Naive B cell (primary cell): ENCODE data around the gene HIBADH. TPM values are rescaled to one million over a fixed set of nuclear protein-coding genes. Genes with fewer than 3 reads are reported as not detected.

Experiments used
- ATAC-seq, 2 donors: fragments of 150-1000 bp; cut with Tn5 transposase; 2 replicates each; pipeline ENCODE4 v1.10.0; 2021; ENCODE audit warnings: low read depth in 2 of 2, mild to moderate bottlenecking in 2 of 2, moderate library complexity in 2 of 2
- DNase-seq: peaks from one replicate; pipeline ENCODE4 v3.0.0; 2022
- H3K27ac Mint-ChIP-seq, 6 donors: one replicate each; pipeline ENCODE4 v1.8.0; 2020 to 2022; ENCODE audit warnings: mild to moderate bottlenecking in 6 of 6, mixed read lengths in 6 of 6, moderate library complexity in 5 of 6, inconsistent platforms in 2 of 6
- H3K27me3 Mint-ChIP-seq, 3 donors: one replicate each; pipeline ENCODE4 v1.8.0; 2021 to 2022; ENCODE audit warnings: mixed read lengths in 3 of 3, mild to moderate bottlenecking in 1 of 3
- H3K36me3 Mint-ChIP-seq, 2 donors: one replicate each; pipeline ENCODE4 v1.8.0; 2020 to 2022; ENCODE audit warnings: mixed read lengths in 2 of 2, inconsistent platforms in 1 of 2, mild to moderate bottlenecking in 1 of 2
- H3K4me1 Mint-ChIP-seq, 3 donors: one replicate each; pipeline ENCODE4 v1.8.0; 2020 to 2022; ENCODE audit warnings: mixed read lengths in 3 of 3, inconsistent platforms in 1 of 3, mild to moderate bottlenecking in 1 of 3, moderate library complexity in 1 of 3
- H3K4me3 Mint-ChIP-seq, 8 donors: one replicate each; pipeline ENCODE4 v1.8.0; 2020 to 2022; ENCODE audit warnings: mild to moderate bottlenecking in 8 of 8, mixed read lengths in 8 of 8, moderate library complexity in 8 of 8, inconsistent platforms in 2 of 8
- H3K9me3 Mint-ChIP-seq, 7 donors: one replicate each; pipeline ENCODE4 v1.8.0; 2020 to 2022; ENCODE audit warnings: mixed read lengths in 7 of 7, mild to moderate bottlenecking in 5 of 7, inconsistent platforms in 2 of 7, moderate library complexity in 1 of 7
- polyA plus RNA-seq, 6 donors: library from polyadenylated mRNA; unstranded; fragments of 300-500 nt; fragmentation: Illumina TruSeq; gene quantifications; one replicate each; pipeline ENCODE4 v1.2.3, GENCODE V29; 2021; ENCODE audit warnings: low read depth in 6 of 6

Gene HIBADH
- polyA plus RNA-seq, 6 donors from 2014 or later = 23.0 to 36.1 (median 25.9) TPM

- Mint-ChIP-seq H3K27me3 (no peaks in the 10 kb centered on the region), H3K36me3 (peaks cover 21 to 38% of the 10 kb centered on the region in 2 donors), H3K4me3 (peak overlapping the region in 1 of 8 donors; percentile 8), H3K4me1 (peaks cover 0 to 5% (median 5%) of the 10 kb centered on the region in 3 donors), H3K9me3 (peaks cover 11 to 41% (median 36%) of the 10 kb centered on the region in 7 donors), H3K27ac (no peak overlapping the region)
- ATAC-seq (no peak), DNase-seq (no peak)
These were observed 45.7 kb downstream of the HIBADH start for GRCh38 chr7:27616914-27617548.

GRCh38 chr7:27616186-27616491, 46.5 kb downstream of the HIBADH start:
- Mint-ChIP-seq H3K4me3 (no peak overlapping the region), H3K4me1 (peaks cover 0 to 5% (median 5%) of the 10 kb centered on the region in 3 donors), H3K9me3 (peaks cover 11 to 41% (median 29%) of the 10 kb centered on the region in 7 donors), H3K27me3 (no peaks in the 10 kb centered on the region), H3K27ac (no peak overlapping the region), H3K36me3 (peaks cover 21 to 37% of the 10 kb centered on the region in 2 donors)
- ATAC-seq (no peak), DNase-seq (no peak)

GRCh38 chr7:27615420-27616185, 47.1 kb downstream of the HIBADH start:
- Mint-ChIP-seq H3K27me3 (no peaks in the 10 kb centered on the region), H3K4me1 (peaks cover 0 to 5% (median 5%) of the 10 kb centered on the region in 3 donors), H3K4me3 (peak overlapping the region in 1 of 8 donors; percentile 68), H3K9me3 (peaks cover 9 to 36% (median 24%) of the 10 kb centered on the region in 7 donors), H3K27ac (no peak overlapping the region), H3K36me3 (peaks cover 17 to 34% of the 10 kb centered on the region in 2 donors)
- ATAC-seq (no peak), DNase-seq (no peak)

- no peak overlapping the region for H3K4me3 Mint-ChIP-seq
- no peaks in the 10 kb centered on the region for H3K27me3 Mint-ChIP-seq
- H3K9me3 Mint-ChIP-seq = peaks cover 4 to 22% (median 10%) of the 10 kb centered on the region in 7 donors
- no peak overlapping the region for H3K27ac Mint-ChIP-seq
- DNase-seq = no peak
- peaks cover 0 to 5% (median 5%) of the 10 kb centered on the region in 3 donors for H3K4me1 Mint-ChIP-seq
- ATAC-seq = no peak
- H3K36me3 Mint-ChIP-seq = peaks cover 17 to 21% of the 10 kb centered on the region in 2 donors
These were observed 48.6 kb downstream of the HIBADH start for GRCh38 chr7:27614095-27614494.

GRCh38 chr7:27611059-27611458, 51.6 kb downstream of the HIBADH start:
- Mint-ChIP-seq H3K9me3 (peaks cover 0 to 5% (median 4%) of the 10 kb centered on the region in 7 donors), H3K4me1 (no peaks in the 10 kb centered on the region), H3K27ac (no peak overlapping the region), H3K36me3 (peaks cover 5 to 19% of the 10 kb centered on the region in 2 donors), H3K4me3 (no peak overlapping the region), H3K27me3 (no peaks in the 10 kb centered on the region)
- no peak for DNase-seq
- ATAC-seq = no peak

GRCh38 chr7:27608776-27609495, 53.7 kb downstream of the HIBADH start:
- Mint-ChIP-seq H3K4me3 (no peak overlapping the region), H3K27me3 (no peaks in the 10 kb centered on the region), H3K4me1 (no peaks in the 10 kb centered on the region), H3K9me3 (no peaks in the 10 kb centered on the region), H3K36me3 (peaks cover 0 to 12% of the 10 kb centered on the region in 2 donors), H3K27ac (peak overlapping the region in 1 of 6 donors; percentile 13)
- DNase-seq = no peak
- ATAC-seq = no peak

GRCh38 chr7:27607210-27607606, 55.5 kb downstream of the HIBADH start:
- Mint-ChIP-seq H3K4me1 (no peaks in the 10 kb centered on the region), H3K4me3 (no peak overlapping the region), H3K27ac (no peak overlapping the region), H3K9me3 (no peaks in the 10 kb centered on the region), H3K36me3 (peaks cover 0 to 12% of the 10 kb centered on the region in 2 donors), H3K27me3 (no peaks in the 10 kb centered on the region)
- no peak for DNase-seq
- no peak for ATAC-seq

- Mint-ChIP-seq H3K4me1 (no peaks in the 10 kb centered on the region), H3K27me3 (no peaks in the 10 kb centered on the region), H3K4me3 (no peak overlapping the region), H3K27ac (no peak overlapping the region), H3K36me3 (peaks cover 0 to 12% of the 10 kb centered on the region in 2 donors), H3K9me3 (no peaks in the 10 kb centered on the region)
- ATAC-seq = no peak
- no peak for DNase-seq
These were observed 56.1 kb downstream of the HIBADH start for GRCh38 chr7:27606270-27607209.

GRCh38 chr7:27605689-27606269, 56.9 kb downstream of the HIBADH start:
- ATAC-seq = no peak

GRCh38 chr7:27605283-27605682, 57.4 kb downstream of the HIBADH start:
- ATAC-seq (no peak), DNase-seq (no peak)
- H3K9me3 Mint-ChIP-seq = no peaks in the 10 kb centered on the region
- no peaks in the 10 kb centered on the region for H3K27me3 Mint-ChIP-seq
- H3K4me1 Mint-ChIP-seq = no peaks in the 10 kb centered on the region
- H3K36me3 Mint-ChIP-seq = peaks cover 0 to 7% of the 10 kb centered on the region in 2 donors
- no peak overlapping the region for H3K4me3 Mint-ChIP-seq
- H3K27ac Mint-ChIP-seq = no peak overlapping the region

More at GRCh38 chr7:27605689-27606269, 56.9 kb downstream of the HIBADH start:
- Mint-ChIP-seq H3K4me3 (no peak overlapping the region), H3K4me1 (no peaks in the 10 kb centered on the region), H3K27ac (no peak overlapping the region), H3K27me3 (no peaks in the 10 kb centered on the region), H3K36me3 (peaks cover 0 to 12% of the 10 kb centered on the region in 2 donors), H3K9me3 (no peaks in the 10 kb centered on the region)
- DNase-seq = no peak

- DNase-seq (no peak), ATAC-seq (no peak)
- H3K9me3 Mint-ChIP-seq = no peaks in the 10 kb centered on the region
- peaks cover 0 to 15% of the 10 kb centered on the region in 2 donors for H3K36me3 Mint-ChIP-seq
- no peaks in the 10 kb centered on the region for H3K27me3 Mint-ChIP-seq
- H3K27ac Mint-ChIP-seq = peak overlapping the region in 1 of 6 donors; percentile 13
- no peaks in the 10 kb centered on the region for H3K4me1 Mint-ChIP-seq
- H3K4me3 Mint-ChIP-seq = no peak overlapping the region
These were observed 58.9 kb downstream of the HIBADH start for GRCh38 chr7:27603813-27604212.

- Mint-ChIP-seq H3K9me3 (no peaks in the 10 kb centered on the region), H3K36me3 (peaks cover 0 to 17% of the 10 kb centered on the region in 2 donors), H3K27me3 (no peaks in the 10 kb centered on the region), H3K27ac (no peak overlapping the region), H3K4me3 (no peak overlapping the region), H3K4me1 (no peaks in the 10 kb centered on the region)
- DNase-seq (no peak), ATAC-seq (no peak)
These were observed 59.9 kb downstream of the HIBADH start for GRCh38 chr7:27602766-27603165.
